HTR-8/SVneo (cell line): ENCODE results near the gene MFAP4.
A peak's percentile ranks its signal among the peaks of the same experiment; 100 is the strongest.

ENCODE experiments used
- DNase-seq: peaks from one replicate; pipeline ENCODE4 v3.0.0; 2011; ENCODE audit warnings: low spot score, mixed read lengths; ENCODE audit not compliant: insufficient read length
- FAIRE-seq: peaks from 2 replicates; lab custom pipeline; 2011; peaks lifted over from hg19 to GRCh38; lab: Jason Lieb, UNC

The MFAP4 gene

DNA sequence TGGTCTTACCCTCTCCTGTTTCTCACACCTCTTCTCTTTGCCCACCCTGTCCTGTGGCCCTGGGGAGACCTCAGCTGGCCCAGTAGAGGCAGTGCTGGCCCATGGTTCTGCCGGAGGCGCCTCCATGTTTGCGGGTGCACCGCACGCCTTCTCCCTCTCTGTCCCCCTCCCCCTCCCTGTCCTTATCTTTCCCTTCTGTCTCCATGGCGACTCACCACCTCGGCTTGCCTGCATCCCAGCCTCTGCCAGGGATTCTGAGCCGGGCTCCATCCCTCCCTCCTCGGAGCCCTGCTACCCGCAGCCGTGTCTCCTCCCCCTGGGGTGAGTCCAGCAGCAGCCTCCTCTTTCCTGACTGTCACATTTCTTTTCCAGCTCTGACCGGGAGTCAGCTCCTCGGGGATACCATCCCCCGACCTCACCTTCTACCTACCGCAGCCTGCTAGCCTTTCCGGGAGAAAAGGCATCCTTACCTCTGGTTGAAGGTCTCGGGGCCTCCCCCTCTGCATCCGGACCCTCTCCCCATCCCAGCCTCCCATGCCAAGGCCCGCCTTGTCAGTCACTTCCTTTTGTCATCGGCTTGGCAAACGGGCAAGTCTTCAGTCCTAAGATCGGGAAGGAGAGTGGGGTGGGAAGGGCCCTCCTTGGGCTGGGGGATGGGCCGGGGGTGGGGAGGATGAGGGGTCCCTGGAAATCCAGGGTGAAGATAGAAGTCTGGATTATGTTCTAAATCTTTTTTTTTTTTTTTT lies 24.1 kb upstream of the MFAP4 start, which contains the start of gene RNF112:
Gene RNF112 (plus strand): TSS at position 358 of the 746 bp plus-strand sequence. CDS start 177 bp downstream, at position 535.
- no peak for DNase-seq
- FAIRE-seq, result peak; percentile 54

GRCh38 chr17:19410091-19410490 lies 23.1 kb upstream of the MFAP4 start:
- DNase-seq (no peak), FAIRE-seq (peak; percentile 40)

DNA sequence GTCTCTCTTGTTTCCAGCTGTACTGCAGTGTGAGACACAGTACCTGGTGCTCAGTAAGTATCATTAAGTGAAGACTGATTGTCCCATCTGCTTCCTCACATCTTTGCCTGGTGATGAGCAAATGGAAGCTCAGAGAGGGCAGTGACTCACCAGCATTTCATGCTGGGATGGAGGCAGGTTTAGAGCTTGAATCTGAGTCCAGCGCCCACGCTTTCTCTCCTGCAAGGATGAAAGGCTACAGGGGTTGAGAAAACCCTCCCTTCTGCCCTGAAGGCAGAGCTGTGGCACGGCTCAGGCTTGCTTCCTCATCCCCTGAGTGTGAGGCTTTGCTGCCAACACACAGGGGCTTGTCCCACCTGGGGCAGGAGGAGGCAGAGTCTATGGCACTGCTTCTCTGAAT lies 22.5 kb upstream of the MFAP4 start:
- DNase-seq (peak; percentile 39), FAIRE-seq (peak; percentile 55)

- no peak for FAIRE-seq
- no peak for DNase-seq
Observed at GRCh38 chr17:19409066-19409465, 22.1 kb upstream of the MFAP4 start.

GRCh38 chr17:19408346-19408710 lies 21.3 kb upstream of the MFAP4 start:
- FAIRE-seq, result no peak
- no peak for DNase-seq

GRCh38 chr17:19407601-19408345 lies 20.8 kb upstream of the MFAP4 start:
- no peak for DNase-seq
- FAIRE-seq, result peak; percentile 57

GRCh38 chr17:19405114-19405513 lies 18.1 kb upstream of the MFAP4 start:
- DNase-seq (no peak), FAIRE-seq (no peak)

DNA sequence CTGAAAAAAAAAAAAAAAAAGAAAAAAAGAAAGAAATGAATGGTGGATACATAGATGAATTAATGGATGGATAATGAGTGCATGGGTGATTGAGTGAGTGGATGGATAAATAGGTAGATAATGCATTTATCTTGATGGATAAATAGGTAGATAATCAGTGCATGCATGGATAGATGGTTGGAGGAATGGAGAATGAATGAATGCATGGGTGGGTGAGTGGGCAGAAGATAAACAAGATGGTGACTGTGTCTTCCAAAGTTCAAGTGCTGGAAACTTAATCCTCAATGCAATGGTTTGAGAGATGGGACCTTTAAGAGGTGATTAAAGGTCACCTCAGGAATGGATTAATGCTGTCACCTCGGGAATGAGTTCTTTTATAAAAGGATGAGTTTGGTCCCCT lies 17.3 kb upstream of the MFAP4 start:
- DNase-seq (no peak), FAIRE-seq (no peak)

- DNase-seq (no peak), FAIRE-seq (peak; percentile 33)
Observed at GRCh38 chr17:19403021-19403420, 16.0 kb upstream of the MFAP4 start.

DNA sequence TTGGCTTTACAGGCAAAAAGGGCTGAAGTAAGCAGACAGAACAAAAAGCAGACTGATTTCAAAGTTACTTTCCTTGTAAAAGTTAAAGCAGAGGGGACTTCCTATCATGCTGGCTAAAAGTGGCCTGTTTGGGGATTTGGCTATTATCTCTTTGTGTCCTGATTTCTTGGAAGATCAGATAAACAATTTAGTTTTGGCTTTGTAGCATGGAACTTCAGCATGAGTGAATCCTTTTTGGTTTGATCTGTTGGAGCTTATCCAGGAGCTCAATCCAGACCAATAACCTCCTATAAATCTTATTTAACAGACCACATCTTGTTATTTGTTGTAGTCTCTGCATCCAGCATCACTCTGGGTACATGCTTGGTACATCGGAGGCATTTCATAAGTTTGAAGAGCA lies 15.2 kb upstream of the MFAP4 start:
- DNase-seq (no peak), FAIRE-seq (peak; percentile 20)

GRCh38 chr17:19401321-19402010 lies 14.5 kb upstream of the MFAP4 start:
- DNase-seq (no peak), FAIRE-seq (no peak)

- DNase-seq (no peak), FAIRE-seq (peak; percentile 4)
Observed at GRCh38 chr17:19399750-19400450, 12.9 kb upstream of the MFAP4 start.

DNA sequence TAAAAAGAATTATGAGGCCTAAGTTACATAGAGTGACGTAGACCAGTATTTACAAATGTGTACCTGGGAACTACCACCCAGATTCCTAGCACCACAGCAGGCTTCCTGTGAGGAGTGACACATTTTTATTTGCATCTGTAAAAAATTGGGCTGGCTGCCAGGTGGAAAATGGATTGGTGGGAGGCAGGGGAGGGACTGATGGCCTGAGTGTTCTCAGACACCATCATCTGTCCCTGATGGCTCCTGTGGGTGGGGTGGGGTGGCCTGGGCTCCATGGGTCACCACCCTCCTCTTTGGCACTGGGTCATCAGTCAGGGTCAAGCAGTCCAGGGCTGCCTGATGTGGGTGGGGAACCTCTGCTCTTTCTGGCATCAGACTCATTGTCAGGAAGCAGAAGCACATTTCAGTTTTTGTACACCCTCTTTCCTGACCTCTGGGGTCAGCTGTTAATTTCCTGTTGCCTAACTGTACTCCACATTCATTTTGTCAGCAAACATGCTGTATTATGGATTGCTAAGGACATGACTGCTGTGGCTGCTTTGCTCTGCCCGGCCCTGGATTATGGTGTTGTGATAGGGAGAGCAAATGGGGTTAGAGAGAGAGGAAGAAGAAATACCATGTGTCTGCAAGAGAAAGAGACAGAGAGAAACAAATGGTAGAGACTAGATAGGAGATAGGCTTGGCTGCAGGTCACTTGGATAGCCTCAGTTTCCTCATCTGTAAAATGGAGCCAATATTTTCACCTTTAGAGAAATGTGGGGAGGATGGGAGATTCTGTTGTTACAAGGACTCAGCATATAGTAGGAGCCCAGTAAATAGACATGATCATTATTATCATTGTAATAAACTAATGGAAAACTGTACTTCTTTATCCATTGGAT lies 11.6 kb upstream of the MFAP4 start:
- peak; percentile 74 for FAIRE-seq

DNA sequence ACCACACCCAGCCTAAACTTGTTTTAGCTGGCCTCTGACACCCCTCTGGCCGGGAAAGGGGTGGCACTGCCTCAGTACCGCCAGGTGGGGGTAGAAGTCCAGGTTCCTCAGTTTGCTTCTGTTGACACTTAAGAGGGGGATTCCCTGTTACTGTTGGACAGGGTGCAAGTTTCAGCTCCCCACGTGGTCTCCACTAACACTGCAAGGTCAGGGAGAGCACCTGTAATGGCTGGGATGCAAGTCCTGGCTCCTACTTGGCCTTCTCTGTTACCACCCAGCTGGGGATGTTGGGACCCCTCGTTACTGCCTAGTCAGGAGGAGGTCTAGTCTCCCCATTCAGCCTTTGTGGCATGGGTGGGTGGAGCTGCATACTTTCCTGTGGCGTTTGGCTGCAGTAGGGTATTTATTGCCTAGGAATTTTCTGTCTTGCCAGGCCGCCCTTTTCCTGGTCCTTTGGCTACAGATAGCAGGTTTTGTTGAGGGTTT lies 10.6 kb upstream of the MFAP4 start:
- FAIRE-seq, result no peak

More for the DNA sequence above, 11.6 kb upstream of the MFAP4 start:
- DNase-seq, result peak; percentile 58

DNA sequence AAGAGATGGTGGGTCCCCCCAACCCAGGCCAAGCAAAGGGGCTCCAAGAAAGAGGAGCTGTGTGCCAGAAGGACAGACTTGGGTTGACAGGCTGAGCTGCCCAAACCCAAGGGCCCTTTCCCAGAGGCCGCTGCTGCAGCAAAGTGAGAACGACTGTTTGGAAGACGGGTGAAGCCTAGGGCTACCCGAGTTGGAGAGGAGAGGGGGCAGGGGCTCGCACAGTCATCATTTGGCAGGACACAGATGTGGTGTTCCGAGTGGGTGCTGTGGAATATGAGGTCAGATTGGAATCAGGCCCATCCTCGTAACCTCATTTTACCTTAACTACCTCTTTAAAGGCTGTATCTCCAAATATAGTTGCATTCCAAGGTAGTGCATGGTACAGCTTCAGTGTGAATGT lies 5.3 kb upstream of the MFAP4 start:
- no peak for FAIRE-seq

More for the DNA sequence above, 10.6 kb upstream of the MFAP4 start:
- DNase-seq, result no peak

GRCh38 chr17:19391432-19391831 lies 4.4 kb upstream of the MFAP4 start:
- FAIRE-seq (peak; percentile 49), DNase-seq (no peak)

More for the DNA sequence above, 5.3 kb upstream of the MFAP4 start:
- DNase-seq, result no peak

GRCh38 chr17:19390951-19391350 lies 4.0 kb upstream of the MFAP4 start:
- peak; percentile 78 for FAIRE-seq

DNA sequence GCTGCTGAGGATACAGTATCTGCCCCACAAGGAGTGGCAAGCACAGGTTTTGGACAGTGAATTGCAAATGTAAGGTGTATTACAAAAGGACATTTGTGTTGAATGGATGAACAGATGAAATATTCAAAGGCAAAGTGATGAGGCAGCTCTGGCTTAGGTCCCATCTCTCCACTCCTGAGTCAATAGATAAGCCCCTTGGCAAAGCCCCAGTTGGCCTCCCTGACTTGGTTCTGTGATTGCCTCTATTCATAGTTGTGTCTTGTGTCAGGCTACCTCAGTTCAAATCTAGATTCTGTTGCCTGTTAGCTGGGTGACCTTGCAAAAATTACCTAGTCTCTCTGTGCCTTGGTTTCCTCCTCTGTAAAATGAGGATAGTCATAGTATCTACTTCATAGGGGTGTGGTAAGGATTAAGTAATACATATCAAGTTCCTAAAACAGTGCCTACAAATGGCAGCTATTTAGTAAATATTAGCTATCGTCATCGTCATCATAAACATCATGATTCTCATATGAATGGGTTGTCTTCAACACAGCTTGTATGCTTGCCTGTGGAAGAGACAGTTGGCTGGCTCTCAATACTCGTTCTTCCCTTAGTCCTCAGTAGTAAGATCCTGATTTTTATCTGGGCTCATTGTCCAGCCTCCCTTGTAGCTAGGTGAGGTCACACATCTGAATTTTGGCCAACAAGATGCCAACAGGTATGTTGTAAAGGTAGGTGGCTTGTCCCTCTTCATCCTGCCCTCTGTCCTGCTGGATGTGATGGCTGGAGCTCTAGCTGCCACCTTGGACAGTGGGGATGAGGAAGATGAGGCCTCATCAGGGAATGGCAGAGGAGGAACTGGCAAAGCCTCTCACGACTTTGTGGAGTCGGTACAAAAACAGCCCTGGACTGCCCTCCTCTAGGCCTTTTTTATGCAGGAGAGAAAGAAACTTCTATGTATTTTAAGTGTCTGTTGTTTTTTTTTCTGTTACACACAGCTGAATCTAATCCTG lies 2.1 kb upstream of the MFAP4 start:
- peak; percentile 80 for FAIRE-seq

More at GRCh38 chr17:19390951-19391350, 4.0 kb upstream of the MFAP4 start:
- no peak for DNase-seq

More for the DNA sequence above, 2.1 kb upstream of the MFAP4 start:
- DNase-seq, result no peak
